Activated CD4-positive, alpha-beta T cell treated with anti-CD3 and anti-CD28 coated beads for 48 hours (primary cell): ENCODE measurements around the gene EFCAB5.
"Not testable (repeated sequence)": the region's sequence is repeated elsewhere in the genome, so short reads cannot be mapped to it uniquely, and the experiment has no call there.

Source experiments
- DNase-seq: peaks from one replicate; pipeline ENCODE4 v3.0.0-alpha.2; 2020

The EFCAB5 gene

DNA sequence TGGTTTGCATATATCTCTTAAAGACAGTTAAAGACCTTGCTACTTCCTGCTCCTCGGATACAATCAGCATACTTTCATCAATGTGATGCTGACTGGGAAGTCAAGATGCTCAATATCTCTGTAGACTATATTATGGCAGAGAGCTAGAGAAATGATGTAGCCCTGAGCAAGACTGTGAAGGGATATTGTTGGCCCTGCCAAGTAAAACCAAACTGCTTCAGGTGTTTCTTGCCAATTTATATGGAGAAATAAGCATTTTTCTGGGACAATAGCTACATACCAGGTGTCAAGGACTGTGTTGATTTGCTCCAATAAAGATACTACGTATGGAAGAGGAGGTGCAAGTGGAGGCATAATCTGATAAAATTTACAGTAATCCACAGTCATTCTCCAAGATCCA is 4.7 kb upstream of the EFCAB5 start:
- no peak for DNase-seq

DNA sequence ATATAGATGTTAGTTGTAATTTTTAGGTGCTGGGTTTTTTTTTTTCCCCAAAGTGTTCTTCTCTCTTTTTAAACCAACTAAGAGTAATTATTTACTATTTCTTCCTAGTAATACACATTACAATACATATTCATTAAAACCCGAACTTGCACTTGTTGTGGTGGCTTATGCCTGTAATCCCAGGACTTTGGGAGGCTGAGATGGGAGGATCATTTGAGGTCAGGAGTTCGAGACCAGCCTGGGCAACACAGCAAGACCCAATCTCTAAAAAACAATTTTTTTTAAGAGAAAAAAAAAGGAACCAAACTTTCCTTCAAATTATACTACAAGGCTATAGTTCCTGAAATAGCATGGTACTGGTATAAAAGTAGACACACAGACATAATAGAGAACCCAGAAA is 3.8 kb downstream of the EFCAB5 start:
- DNase-seq: no peak

DNA sequence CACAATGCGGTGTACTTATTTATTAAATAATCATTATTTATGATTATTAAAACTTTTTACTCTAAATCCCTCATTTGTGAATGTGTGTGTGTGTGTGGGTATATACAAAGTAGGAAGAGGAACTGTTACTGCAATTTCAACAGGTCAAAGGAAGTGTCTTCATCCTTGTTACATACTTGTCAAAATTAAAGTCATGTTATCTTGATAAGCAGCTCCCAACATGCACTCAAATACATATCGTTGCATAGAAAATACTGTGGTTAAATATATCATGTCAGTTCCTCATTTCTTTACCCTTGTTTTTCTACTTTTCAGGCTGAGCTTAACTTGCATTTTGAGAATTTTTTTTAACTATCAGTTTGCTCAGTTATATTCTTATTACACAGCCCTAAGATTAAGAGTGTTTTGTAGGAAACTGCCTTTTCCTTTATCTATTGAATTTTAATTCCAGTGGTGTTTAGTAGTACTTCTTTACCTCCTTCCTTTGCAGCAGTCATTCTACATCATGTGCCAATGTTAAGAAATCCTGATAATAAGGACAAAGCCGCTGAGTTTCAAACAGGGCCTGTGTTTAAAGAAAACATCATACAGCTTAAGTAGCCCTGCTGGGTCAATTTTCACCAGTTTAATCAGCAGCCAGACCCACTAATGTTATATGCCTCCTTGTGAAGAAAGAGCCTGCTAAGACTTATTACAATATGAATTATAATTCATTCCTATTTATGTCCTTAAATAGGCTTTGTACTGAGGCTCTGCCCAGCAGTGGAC is 7.2 kb downstream of the EFCAB5 start:
- DNase-seq: no peak

DNA sequence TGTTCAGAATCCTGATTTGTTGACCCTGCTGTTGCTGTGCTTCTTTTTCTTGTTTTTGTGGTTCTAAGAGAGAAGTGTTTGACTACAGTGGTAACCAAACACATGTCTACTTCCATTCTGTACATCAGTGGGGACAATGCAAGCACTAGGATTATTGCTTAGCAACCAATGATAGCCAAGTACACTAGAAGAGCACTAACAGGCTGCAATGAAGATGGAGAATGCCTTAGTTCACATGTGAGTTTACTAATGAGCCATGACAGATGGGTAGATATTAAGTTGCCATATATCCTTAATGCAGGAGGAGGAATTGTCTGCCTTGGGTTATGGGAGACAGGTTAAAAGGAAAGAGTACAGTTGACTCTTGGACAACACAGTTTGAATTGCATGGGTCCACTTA is 8.3 kb downstream of the EFCAB5 start:
- no peak for DNase-seq

DNA sequence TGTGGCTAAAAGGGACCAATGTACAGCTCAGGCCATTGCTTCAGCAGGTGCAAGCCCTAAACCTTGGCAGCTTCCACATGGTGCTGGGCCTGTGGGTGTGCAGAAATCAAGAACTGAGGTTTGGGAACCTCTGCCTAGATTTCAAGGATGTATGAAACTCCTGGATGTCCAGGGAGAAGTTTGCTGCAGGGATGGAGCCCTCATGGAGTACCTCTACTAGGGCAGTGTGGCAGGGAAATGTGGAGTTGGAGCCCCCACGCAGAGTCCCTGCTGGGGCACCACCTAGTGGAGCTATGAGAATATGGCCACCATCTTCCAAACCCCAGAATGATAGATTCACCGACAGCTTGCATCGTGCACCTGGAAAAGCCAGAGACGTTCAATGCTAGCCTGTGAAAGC is 13.0 kb downstream of the EFCAB5 start:
- DNase-seq: no peak

DNA sequence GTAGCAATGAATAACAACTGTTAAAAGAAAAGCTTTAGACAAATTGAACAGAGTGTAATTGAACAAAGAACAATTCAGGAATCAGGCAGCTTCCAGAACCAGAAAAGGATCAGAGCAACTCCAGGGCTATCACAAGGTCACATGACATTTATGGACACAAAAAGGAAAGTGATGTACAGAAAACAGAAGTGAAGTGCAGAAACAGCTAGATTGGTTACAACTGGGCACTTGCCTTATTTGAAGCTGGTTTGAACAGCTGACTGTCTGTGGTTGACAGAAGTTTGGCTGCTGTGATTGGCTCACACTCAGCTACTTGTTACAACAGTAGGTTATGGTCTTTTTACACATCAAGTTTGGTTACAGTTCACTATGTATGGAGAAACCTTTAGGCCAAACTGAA is 14.8 kb downstream of the EFCAB5 start:
- DNase-seq: no peak

DNA sequence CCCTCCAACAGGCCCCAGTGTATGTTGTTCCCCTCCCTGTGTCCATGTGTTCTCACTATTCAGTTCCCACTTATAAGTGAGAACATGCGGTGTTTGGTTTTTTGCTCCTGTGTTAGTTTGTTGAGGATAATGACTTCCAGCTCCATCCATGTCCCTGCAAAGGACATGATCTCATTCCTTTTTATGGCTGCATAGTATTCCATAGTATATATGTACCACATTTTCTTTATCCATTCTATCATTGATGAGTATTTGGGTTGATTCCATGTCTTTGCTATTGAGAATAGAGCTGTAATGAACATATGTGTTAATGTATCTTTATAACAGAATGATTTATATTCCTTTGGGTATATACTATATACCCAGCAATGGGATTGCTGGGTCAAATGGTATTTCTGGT is 16.1 kb downstream of the EFCAB5 start:
- not testable (repeated sequence) for DNase-seq

DNA sequence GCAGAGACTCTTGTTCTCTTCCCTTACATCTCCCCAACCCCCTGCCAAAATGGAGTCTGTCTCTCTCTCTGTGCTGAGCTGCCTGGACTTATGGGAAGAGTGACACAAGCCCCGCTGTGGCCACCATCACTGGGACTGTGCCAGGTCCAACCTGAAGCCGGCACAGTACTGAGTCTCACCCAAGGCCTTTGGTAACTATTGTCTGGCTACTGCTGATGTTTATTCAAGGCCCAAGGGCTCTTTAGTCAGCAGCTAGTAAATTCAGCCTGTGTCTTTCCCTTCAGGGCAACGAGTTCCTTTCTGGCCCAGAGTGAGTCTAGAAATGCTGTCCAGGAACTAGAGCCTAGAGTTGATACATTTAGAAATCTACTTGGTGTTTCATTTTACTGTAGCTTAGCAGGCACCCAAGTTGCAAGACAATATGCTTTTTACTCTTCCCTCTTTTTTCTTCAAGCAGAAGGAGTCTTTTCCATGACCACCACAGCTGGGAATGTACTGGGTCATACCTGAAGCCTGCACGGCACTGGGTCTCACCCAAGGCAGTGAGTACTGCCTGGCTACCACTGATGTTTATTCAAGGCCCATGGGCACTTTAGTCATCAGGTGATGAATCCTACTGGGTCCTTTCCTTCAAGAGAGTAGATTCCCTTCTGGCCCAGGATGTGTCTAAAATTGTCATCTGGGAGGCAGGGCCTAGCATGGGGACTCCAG is 17.7 kb downstream of the EFCAB5 start:
- no peak for DNase-seq

DNA sequence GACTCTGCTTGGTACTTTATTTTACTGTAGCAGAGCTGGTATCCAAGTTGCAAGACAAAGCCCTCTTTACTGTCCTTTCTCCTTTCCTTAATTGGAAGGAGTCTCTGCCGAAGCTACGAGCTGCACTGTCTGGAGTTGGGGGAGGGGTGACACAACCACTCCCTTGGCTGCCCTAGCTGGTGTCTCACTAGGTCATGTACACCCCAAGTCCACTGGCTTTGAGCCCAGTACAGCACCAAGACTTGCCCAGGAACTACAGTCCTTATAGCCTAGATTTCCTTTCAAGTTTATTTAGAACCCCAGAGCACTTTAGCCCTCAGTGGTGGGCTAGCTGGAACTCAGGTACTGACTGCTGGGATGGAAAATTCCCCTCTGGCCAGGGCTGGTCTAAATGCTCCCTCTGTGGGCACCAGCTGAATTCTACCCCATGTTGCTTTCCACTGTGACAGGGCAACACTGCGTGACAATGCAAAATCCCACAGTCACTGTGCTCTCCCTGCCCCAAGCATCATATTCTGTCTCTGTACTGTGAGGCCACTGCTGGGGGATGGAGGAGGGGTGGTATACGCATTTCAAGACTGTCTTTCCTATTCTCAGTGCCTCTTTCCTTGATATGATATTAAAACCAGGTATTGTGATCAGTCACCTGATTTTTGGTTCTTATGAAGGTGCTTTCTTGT is 18.4 kb downstream of the EFCAB5 start:
- no peak for DNase-seq

DNA sequence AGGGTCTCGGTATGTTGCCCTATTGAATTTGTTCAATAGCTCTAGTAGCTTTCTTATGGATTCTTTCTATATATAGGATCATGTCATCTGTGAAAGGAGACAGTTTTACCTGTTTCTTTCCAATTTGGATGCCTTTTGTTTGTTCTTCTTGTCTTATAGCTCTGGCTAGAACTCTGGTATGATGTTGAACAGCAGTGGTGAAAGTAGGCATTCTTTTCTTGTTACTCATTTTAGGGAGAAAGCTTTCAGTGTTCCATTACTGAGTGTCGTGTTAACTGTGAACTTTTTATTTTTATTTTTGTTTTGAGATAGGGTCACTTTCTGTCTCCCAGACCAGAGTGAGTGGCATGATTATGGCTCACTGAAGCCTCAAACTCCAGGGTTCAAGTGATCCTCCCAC is 21.2 kb downstream of the EFCAB5 start:
- no peak for DNase-seq

DNA sequence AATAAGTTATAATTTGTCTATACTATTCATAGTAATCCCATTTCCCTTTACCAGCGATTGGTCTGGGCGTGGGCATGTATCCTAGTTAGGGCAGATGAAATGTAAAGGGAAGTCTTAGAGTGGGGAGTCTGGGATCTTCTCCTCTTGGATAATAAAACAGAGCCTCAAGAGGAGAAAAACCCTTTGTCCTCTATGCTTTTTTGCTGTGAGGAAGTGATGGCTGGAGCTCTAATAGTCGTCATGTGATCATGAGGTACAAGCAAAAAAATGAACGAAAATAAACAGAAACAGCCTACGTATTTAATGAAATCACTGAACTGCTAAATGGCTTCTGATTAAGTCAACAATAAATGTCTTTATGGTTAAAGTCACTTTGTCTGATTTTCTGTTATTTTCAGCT is 26.8 kb downstream of the EFCAB5 start:
- DNase-seq: no peak

DNA sequence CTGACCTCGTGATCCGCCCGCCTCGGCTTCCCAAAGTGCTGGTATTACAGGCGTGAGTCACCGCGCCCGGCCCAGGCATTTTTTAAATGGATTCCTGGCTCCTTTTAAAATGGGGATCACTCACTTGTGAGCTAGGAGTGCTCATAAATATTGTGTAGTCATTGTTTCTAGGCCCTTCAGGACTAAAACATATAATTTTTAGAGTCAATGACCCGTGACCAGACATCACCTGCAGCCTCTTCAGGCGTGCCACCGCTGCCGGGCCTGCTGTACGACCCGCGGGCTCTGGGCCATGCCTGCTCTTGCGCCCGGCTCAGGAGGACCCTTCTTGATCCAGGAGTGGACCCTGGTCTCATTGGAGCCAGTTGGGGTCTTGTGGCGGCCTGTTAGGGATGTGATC is 30.8 kb downstream of the EFCAB5 start:
- no peak for DNase-seq

DNA sequence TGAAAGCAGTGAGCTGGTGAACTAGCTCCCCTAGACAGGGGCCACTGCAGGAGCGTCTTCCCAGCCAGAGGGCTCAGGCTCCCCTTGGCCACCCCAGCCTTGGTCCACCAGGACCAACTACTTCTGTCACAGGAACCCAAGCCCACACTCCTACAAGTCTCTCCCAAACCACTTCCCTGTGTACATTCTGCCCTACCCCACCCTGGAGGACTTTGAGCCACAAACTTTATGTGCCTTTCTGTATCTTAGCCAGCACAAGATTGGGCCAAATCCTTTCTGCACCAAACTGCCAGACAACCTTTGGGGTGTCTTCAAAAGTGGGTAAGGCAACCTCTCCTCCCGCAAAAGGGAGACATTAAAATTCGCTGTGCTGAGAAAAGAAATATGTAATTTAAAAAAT is 31.6 kb downstream of the EFCAB5 start:
- no peak for DNase-seq

DNA sequence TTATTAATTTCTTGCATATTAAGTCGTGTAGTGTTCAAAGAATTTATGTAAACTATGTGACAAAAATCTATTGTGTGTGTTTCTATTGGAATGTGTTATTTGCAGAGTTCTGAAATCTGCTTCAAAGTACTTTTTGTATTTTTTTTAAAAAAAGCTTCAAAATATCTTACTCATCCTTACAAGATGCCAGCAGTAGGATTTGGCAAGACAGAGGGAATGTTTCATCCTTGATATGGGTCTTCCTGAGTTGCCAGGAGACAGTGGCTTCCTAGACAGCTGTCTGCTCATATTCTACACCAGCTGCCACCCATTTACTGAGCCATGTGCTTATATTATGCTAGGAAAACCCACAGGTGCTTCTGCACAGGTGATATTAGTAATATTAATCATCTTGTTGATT is 36.4 kb downstream of the EFCAB5 start:
- no peak for DNase-seq

DNA sequence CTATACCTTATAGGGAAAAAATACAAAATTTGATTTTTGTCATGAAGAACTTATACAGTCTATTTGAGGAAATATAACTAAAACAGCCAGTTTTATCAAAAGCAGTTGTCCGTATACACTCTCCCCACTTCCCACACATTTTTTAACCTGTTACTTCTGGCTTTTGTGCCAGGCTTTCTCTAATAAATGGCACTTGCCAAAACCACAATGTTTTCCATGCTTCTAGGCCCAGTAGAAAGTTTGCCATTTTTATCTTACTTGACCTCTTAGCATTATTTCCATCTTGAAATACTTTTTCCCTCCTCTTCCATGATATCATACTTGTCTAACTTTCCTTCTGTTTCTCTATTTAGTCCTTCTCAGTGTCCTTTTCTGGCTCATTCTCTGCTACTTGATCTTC is 38.8 kb downstream of the EFCAB5 start:
- no peak for DNase-seq

DNA sequence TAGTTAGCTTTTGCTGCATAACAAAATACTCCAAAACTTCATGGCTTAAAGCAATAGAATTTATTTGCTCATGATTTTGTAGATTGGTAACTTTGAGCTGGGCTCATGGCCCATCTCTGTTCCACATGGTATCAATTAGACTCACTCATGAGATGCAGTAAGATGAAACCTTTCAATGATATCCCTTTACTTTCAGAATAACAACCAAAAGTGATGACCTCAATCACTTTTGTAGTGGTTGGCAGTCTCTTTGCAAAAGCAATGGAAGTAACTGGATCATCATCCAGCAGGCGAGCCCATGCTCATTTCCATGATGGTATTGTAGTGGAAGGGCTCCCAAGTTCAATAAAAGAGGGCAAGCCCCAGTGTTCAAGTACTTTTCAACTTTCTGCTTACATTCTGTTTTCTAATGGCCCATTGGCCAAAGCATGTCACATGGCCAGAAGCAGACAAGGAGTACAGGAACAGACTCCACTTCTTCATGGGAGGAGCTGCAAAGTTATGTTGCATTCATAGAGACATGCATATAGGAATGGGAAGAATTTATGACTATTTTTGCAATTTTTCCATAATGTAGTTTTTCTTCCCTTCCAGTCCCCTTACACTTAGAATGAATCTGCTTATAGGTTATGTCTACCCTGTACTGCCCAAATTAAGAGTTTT is 41.7 kb downstream of the EFCAB5 start:
- no peak for DNase-seq

DNA sequence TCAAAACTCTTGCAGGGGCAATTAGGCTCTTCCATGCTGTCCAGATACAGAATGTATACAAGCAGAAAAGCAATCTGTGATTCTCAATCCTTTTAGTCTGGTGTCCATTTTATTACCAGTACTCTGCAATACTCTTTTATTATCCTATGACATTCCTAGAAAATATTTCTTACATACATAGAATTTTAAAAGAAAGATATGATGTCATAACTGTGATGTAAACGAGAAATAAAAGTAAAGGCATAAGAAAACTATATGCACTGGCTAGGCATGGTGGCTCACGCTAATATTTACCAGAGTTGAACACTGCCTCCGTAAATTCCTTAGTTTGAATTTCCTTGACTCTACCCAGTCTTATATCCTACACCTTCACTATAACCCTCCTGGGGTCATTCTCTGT is 55.0 kb downstream of the EFCAB5 start:
- no peak for DNase-seq

DNA sequence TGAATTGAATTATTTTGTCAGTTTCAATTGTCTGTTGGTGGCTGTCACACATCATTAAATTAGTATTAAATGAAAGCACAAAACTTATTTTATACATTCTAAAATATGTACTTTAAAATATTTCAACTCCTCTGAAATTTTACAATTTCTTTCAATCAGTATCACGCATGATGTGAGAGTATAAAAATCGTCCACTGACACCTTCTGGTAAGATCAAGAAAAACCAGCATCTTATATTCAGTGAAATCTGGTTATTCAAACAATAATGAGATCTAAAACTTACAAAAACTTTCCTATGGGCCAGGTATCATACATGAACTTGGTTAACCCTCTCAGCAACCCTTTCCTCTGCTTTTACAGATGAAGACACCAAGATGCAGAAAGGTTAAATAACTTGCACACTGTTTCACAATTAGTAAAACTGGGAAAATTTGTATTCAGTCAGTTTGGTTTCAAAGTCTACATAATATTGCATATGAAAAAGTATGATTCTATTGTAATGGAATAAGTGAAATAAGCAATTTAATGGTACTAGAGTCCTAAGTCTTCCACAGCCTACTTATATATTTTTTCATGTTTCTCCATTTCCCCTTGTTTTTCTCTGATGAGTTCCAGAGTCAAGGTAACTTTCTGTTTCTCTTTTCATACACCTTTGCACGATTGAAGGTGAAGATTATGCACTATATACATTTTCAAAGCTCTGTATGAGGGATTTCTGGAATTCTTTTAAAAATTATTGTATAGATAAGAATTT is 58.7 kb downstream of the EFCAB5 start:
- no peak for DNase-seq

DNA sequence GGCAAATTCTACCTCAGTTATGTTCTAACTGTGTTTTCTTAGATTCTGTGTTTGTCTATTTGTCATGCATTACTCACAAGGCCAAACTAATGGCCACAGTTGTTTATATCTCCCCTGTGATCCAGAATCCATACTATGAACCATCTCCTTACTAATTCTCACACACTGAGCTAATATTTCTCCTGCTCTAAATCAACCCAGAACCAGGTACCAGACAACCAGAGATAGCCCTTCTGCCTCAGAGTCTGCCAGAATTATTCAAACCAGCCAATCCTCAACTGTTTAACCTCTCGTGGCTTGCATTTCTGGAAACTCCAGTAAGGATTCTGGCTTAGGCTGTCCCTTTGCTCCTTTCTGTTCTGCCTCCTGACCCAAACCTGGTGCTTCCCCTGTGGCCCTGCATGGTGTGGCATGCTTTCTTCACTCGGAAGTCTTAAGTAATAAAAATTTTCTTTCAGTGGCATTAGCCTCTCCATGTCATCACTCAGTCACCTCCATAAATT is 59.4 kb downstream of the EFCAB5 start:
- no peak for DNase-seq

DNA sequence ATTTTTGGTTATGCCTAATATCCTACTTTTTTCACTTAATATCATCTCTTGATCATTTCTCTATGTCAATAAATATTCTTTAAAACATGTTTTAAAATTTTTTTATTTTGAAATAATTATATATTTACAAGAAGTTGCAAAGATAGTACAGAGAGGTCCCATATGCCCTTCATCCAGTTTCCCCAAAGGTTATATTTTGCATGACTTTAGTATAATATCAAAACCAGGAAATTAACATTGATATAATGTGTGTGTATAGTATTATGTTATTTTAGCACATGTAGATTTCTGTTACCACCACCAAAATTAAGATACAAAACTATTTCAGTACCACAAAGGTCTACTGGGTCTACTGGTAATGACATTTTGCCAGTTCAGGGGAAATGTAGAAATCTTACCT is 60.7 kb downstream of the EFCAB5 start:
- DNase-seq: no peak

DNA sequence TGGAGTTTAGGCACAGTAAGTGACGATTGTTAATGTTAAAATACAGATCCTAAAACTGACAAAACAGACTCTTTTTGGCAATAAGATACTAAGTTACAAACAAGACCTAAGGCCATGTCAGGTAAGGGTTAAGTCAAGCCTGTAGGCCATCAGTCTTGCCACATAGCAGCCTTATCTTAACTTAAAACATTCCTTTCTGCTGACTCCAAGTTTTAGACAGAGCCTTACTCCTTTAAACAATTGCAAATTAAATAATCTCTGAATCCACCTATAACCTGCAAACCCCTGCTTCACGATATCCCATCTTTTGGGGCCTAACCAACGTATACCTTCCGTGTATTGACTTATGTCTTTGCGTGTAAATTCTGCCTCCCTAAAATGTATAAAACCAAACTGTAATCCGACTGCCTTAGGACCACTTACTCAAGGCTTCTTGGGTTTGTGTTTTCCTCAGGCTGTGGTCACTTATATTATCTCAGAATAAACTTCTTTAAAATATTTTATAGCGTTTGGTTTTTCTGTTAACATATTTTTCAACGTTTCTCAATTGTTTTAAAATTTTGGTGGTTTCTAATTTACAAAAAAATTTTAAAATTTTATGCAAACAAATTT is 64.4 kb downstream of the EFCAB5 start:
- no peak for DNase-seq

DNA sequence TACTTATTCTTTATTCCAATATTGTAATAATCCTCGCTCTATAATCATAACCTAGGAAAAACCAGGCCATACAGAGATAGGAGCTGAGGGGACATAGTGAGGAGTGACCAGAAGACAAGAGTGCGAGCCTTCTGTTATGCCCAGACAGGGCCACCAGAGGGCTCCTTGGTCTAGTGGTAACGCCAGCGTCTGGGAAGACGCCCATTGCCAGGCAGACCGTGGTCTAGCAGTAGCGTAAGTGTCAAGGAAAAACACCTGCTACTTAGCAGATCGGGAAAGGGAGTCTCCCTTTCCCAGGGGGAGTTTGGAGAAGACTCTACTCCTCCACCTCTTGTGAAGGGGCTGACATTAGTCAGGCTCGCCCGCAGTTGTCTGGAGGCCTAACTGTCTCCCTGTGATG is 70.5 kb downstream of the EFCAB5 start:
- peak; percentile 9 for DNase-seq
